Keratinocyte (primary cell): Measurements from ENCODE around the gene CYCS.

ENCODE experiments used
- CTCF ChIP-seq, 3 experiments: IDR thresholded peaks in 1 of 3; conservative IDR thresholded peaks in 1 of 3; optimal IDR thresholded peaks in 1 of 3; 2 replicates in 2 of 3; 3 replicates in 1 of 3; pipeline versions ENCODE3 to v1.5.1; 2011; ENCODE audit warnings: low read length in 3 of 3, mild to moderate bottlenecking in 3 of 3, moderate library complexity in 2 of 3, control low read depth in 1 of 3, inconsistent platforms in 1 of 3; ENCODE audit not compliant: insufficient read depth in 2 of 3; ENCODE audit errors: extremely low read depth in 1 of 3
- EZH2 ChIP-seq: IDR thresholded peaks from one replicate; pipeline ENCODE4 v1.6.1; 2012; ENCODE audit warnings: inconsistent platforms, mild to moderate bottlenecking, low read length, moderate library complexity

GRCh38 chr7:25167262-25167843, 42.3 kb upstream of the CYCS start:
- TF ChIP-seq CTCF (optimal IDR thresholded peaks at IDR 0.05 in 1 of 3, IDR thresholded peaks at IDR 0.05 in 1 of 3, conservative IDR thresholded peaks at IDR 0.05 in 1 of 3; ENCODE audit: extremely low read depth in 1 of 3, insufficient read depth in 2 of 3, low read length in 3 of 3), result no peak
- no peak for TF ChIP-seq EZH2
